Gastrocnemius medialis (tissue), 4 donors: ENCODE results near the gene S100A8.

Experiments
- POLR2A ChIP-seq, 2 donors: fragments of 450-650 bp; IDR thresholded peaks; one replicate each; pipeline ENCODE4 v1.6.1; 2017; ENCODE audit warnings: antibody characterized with exemption in 2 of 2, mild to moderate bottlenecking in 2 of 2, moderate library complexity in 2 of 2
- TF ChIP-seq, protein P1 (sequence below), 5 experiments: fragments of 450-650 bp in 3 of 5; fragments of 200-600 bp in 2 of 5; sonication (generic) in 2 of 5; IDR thresholded peaks in 4 of 5; conservative IDR thresholded peaks in 1 of 5; 1 replicate in 4 of 5; 2 replicates in 1 of 5; pipeline ENCODE4 v1.5.1; 2016 to 2019; ENCODE audit warnings: antibody characterized with exemption in 5 of 5, mild to moderate bottlenecking in 3 of 5, moderate library complexity in 3 of 5

DNA sequence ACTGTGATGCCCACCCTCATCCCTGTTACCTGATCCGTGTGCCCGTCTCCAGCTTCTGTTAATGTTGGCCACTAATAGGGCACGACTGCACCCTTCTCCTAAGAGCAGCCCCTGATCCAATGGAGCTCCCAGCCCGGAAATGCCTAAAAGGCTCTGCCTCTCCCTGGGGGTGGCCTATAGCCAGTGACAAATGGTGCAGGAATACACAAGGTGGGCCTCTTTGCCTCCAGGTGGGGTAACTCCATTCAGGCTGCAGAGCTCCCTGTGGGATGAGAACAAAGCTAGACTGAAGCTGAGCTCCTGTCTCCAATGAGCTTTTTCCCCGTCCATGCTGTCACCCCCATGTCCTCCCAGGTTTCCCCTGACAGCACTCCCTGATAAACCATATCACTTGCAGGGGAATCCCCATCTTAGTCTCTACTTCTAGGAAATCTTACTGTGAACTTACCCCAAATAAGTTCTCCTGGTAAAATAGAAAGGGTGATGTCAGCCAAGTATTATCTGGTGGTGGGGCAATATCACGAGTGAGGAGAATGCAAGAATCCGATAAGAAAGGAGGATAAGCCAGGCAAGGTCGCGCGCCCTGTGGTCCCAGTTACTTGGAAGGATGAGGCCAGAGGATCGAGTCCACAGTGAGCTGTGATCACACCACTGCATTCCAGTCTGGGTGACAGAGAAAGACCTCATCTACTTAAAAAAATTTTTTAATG lies 44.0 kb upstream of the S100A8 start:
- TF ChIP-seq, protein P1, sequence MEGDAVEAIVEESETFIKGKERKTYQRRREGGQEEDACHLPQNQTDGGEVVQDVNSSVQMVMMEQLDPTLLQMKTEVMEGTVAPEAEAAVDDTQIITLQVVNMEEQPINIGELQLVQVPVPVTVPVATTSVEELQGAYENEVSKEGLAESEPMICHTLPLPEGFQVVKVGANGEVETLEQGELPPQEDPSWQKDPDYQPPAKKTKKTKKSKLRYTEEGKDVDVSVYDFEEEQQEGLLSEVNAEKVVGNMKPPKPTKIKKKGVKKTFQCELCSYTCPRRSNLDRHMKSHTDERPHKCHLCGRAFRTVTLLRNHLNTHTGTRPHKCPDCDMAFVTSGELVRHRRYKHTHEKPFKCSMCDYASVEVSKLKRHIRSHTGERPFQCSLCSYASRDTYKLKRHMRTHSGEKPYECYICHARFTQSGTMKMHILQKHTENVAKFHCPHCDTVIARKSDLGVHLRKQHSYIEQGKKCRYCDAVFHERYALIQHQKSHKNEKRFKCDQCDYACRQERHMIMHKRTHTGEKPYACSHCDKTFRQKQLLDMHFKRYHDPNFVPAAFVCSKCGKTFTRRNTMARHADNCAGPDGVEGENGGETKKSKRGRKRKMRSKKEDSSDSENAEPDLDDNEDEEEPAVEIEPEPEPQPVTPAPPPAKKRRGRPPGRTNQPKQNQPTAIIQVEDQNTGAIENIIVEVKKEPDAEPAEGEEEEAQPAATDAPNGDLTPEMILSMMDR (IDR thresholded peaks at IDR 0.05 in 4 of 5, conservative IDR thresholded peaks at IDR 0.05 in 1 of 5), result no peak
- TF ChIP-seq POLR2A (IDR thresholded peaks at IDR 0.05), result no peak
